Calu3 (cell line): ENCODE results near the gene PAK4. TPM values are rescaled to one million over a fixed set of nuclear protein-coding genes. Genes with fewer than 3 reads are reported as not detected.

Source experiments
- BruUV-seq: library from RNA; stranded (reverse); fragments of 400-500 nt; replicated peaks from 2 replicates; lab custom pipeline; 2021; lab: Mats Ljungman, UMichigan
- CTCF ChIA-PET: fragments of 300-600 bp; sonication (Branson Sonifier 250); formaldehyde crosslinking; loops from one replicate; lab custom pipeline; 2022; ENCODE audit warnings: antibody characterized with exemption; lab: Charles Lee
- DNase-seq: peaks from one replicate; pipeline ENCODE4 v3.0.0; 2022
- H3K27ac Mint-ChIP-seq: one replicate; pipeline ENCODE4 v1.8.0; 2022; ENCODE audit warnings: mixed read lengths; ENCODE audit not compliant: unreplicated experiment
- H3K27me3 Mint-ChIP-seq: one replicate; pipeline ENCODE4 v1.8.0; 2022; ENCODE audit warnings: mixed read lengths; ENCODE audit not compliant: unreplicated experiment
- H3K36me3 Mint-ChIP-seq: one replicate; pipeline ENCODE4 v1.8.0; 2022; ENCODE audit warnings: mild to moderate bottlenecking, moderate library complexity, mixed read lengths; ENCODE audit not compliant: insufficient read depth, unreplicated experiment
- H3K4me1 Mint-ChIP-seq: one replicate; pipeline ENCODE4 v1.8.0; 2022; ENCODE audit warnings: mild to moderate bottlenecking, low read depth, mixed read lengths; ENCODE audit not compliant: unreplicated experiment
- H3K4me3 Mint-ChIP-seq: one replicate; pipeline ENCODE4 v1.8.0; 2022; ENCODE audit warnings: mild to moderate bottlenecking, low read depth, moderate library complexity, mixed read lengths; ENCODE audit not compliant: unreplicated experiment
- H3K9me3 Mint-ChIP-seq: one replicate; pipeline ENCODE4 v1.8.0; 2022; ENCODE audit warnings: low read depth, mixed read lengths; ENCODE audit not compliant: unreplicated experiment
- CTCF ChIP-seq: fragments of 200-600 bp; IDR thresholded peaks from one replicate; pipeline ENCODE4 v1.8.0; 2022; ENCODE audit warnings: antibody characterized with exemption; ENCODE audit not compliant: unreplicated experiment
- intact Hi-C: fragments of 100-400 bp; cut with micrococcal nuclease; formaldehyde crosslinking; loops from one replicate; pipeline ENCODE4 v1.10.0; 2022; ENCODE audit not compliant: unreplicated experiment
- total RNA-seq: library from RNA; stranded (reverse); gene quantifications from 2 replicates; pipeline ENCODE4 v1.2.3, GENCODE V29; 2022

Gene PAK4
- total RNA-seq, 1 experiment from 2014 or later: 75.7 TPM

GRCh38 chr19:39170386-39171231, 45.0 kb downstream of the PAK4 start:
- CTCF ChIA-PET: no interaction called here
- BruUV-seq: no TSS peak
- no peak overlapping the region for H3K27ac Mint-ChIP-seq

GRCh38 chr19:39171479-39172465, 46.2 kb downstream of the PAK4 start:
- Mint-ChIP-seq H3K4me3 (no peak overlapping the region), H3K4me1 (peaks cover 25% of the 10 kb centered on the region), H3K36me3 (peaks cover 52% of the 10 kb centered on the region), H3K27ac (no peak overlapping the region), H3K9me3 (no peaks in the 10 kb centered on the region), H3K27me3 (no peaks in the 10 kb centered on the region)
- intact Hi-C loops: no loop called here
- no peak for TF ChIP-seq CTCF
- CTCF ChIA-PET: interaction anchor here (0.7 kb wide), 1 partner anchor 66 kb away, joined by 3 read pairs; no protein-coding TSS in a partner anchor
- DNase-seq: no peak
- BruUV-seq: no TSS peak

More at GRCh38 chr19:39170386-39171231, 45.0 kb downstream of the PAK4 start:
- peaks cover 44% of the 10 kb centered on the region for H3K36me3 Mint-ChIP-seq
- H3K27me3 Mint-ChIP-seq: no peaks in the 10 kb centered on the region
- DNase-seq: no peak
- intact Hi-C loops: no loop called here
- no peaks in the 10 kb centered on the region for H3K9me3 Mint-ChIP-seq
- no peak for TF ChIP-seq CTCF
- H3K4me3 Mint-ChIP-seq: no peak overlapping the region
- peaks cover 26% of the 10 kb centered on the region for H3K4me1 Mint-ChIP-seq

GRCh38 chr19:39172700-39173501, 47.3 kb downstream of the PAK4 start:
- no peaks in the 10 kb centered on the region for H3K9me3 Mint-ChIP-seq
- CTCF ChIA-PET: no interaction called here
- no peaks in the 10 kb centered on the region for H3K27me3 Mint-ChIP-seq
- no peak for TF ChIP-seq CTCF
- no peak overlapping the region for H3K27ac Mint-ChIP-seq
- H3K36me3 Mint-ChIP-seq: peaks cover 53% of the 10 kb centered on the region
- no peak for DNase-seq
- TSS peak; percentile 56 for BruUV-seq
- H3K4me1 Mint-ChIP-seq: peaks cover 14% of the 10 kb centered on the region
- H3K4me3 Mint-ChIP-seq: no peak overlapping the region
- intact Hi-C loops: no loop called here
